Ishikawa (cell line): Measurements from ENCODE around the gene PHRF1.

Experiments used
- CEBPB ChIP-seq: IDR thresholded peaks from 2 replicates; pipeline ENCODE4 v1.6.1; 2012
- CREB1 ChIP-seq: IDR thresholded peaks from 2 replicates; pipeline ENCODE4 v1.6.1; 2012; ENCODE audit warnings: low read depth
- EP300 ChIP-seq: IDR thresholded peaks from 2 replicates; pipeline ENCODE4 v1.6.1; 2012; ENCODE audit warnings: borderline replicate concordance
- FOXM1 ChIP-seq: IDR thresholded peaks from 2 replicates; pipeline ENCODE4 v1.6.1; 2012; ENCODE audit warnings: low read depth, borderline replicate concordance
- MAX ChIP-seq: IDR thresholded peaks from 2 replicates; pipeline ENCODE4 v1.6.1; 2012
- RAD21 ChIP-seq: IDR thresholded peaks from 2 replicates; pipeline ENCODE4 v1.6.1; 2012; ENCODE audit warnings: low read depth
- REST ChIP-seq: IDR thresholded peaks from 2 replicates; pipeline ENCODE4 v1.6.1; 2012; ENCODE audit warnings: low read depth, mild to moderate bottlenecking
- TAF1 ChIP-seq: IDR thresholded peaks from 2 replicates; pipeline ENCODE4 v1.6.1; 2012; ENCODE audit warnings: low read depth, mild to moderate bottlenecking
- TEAD4 ChIP-seq: IDR thresholded peaks from 2 replicates; pipeline ENCODE4 v1.6.1; 2012
- YY1 ChIP-seq: IDR thresholded peaks from 2 replicates; pipeline ENCODE4 v1.6.1; 2012; ENCODE audit warnings: low read depth

- TF ChIP-seq YY1 (no peak), CREB1 (no peak), TAF1 (no peak), EP300 (no peak), CEBPB (no peak), RAD21 (no peak), MAX (no peak), TEAD4 (no peak), REST (no peak), FOXM1 (no peak)
These were observed 13.0 kb upstream of the PHRF1 start for GRCh38 chr11:563066-563811.
